Activated T-helper 1 cell treated with anti-CD3 and anti-CD28 coated beads, Interleukin-12 subunit alpha, Interleukin-12 subunit beta, Interleukin-2, Interleukin-4 antibody, amounts not matched to agents 30 ng/mL and 10 ng/mL and 1 ng/mL, durations not matched to agents 14 hours and 24 hours and 36 hours (primary cell): ENCODE measurements around the gene DGCR6L. TPM values are rescaled to one million over a fixed set of nuclear protein-coding genes. Genes with fewer than 3 reads are reported as not detected.
"Not testable (repeated sequence)": the region's sequence is repeated elsewhere in the genome, so short reads cannot be mapped to it uniquely, and the experiment has no call there.

ENCODE experiments used
- DNase-seq: peaks from one replicate; pipeline ENCODE4 v3.0.0; 2021; ENCODE audit warnings: low spot score
- H3K27ac Mint-ChIP-seq: one replicate; pipeline ENCODE4 v1.8.0; 2021; ENCODE audit warnings: mild to moderate bottlenecking, mixed read lengths
- H3K27me3 Mint-ChIP-seq: one replicate; pipeline ENCODE4 v1.8.0; 2022; ENCODE audit warnings: mild to moderate bottlenecking, moderate library complexity, mixed read lengths; ENCODE audit not compliant: insufficient read depth
- H3K36me3 Mint-ChIP-seq: one replicate; pipeline ENCODE4 v1.8.0; 2021; ENCODE audit warnings: low read depth, mixed read lengths
- H3K4me1 Mint-ChIP-seq: one replicate; pipeline ENCODE4 v1.8.0; 2021; ENCODE audit warnings: low read depth, mixed read lengths
- H3K4me3 Mint-ChIP-seq: one replicate; pipeline ENCODE4 v1.8.0; 2021; ENCODE audit warnings: mild to moderate bottlenecking, moderate library complexity, mixed read lengths
- H3K9me3 Mint-ChIP-seq: one replicate; pipeline ENCODE4 v1.8.0; 2021; ENCODE audit warnings: mixed read lengths
- intact Hi-C: fragments of 100-400 bp; cut with micrococcal nuclease; formaldehyde crosslinking; loops from one replicate; pipeline ENCODE4 v1.15.1; 2024
- total RNA-seq: library from RNA; stranded (reverse); gene quantifications from 2 replicates; pipeline ENCODE4 v1.2.3, GENCODE V29; 2022

DGCR6L gene
- 35.5 and 40.6 TPM in 2 replicates for total RNA-seq

- Mint-ChIP-seq H3K4me3 (peak within 1 kb of the TSS; percentile 92), H3K27ac (peak within 1 kb of the TSS; percentile 86), H3K4me1 (peaks cover 62% of the 10 kb centered on the region), H3K27me3 (no peaks in the 10 kb centered on the region), H3K36me3 (no peaks in the 10 kb centered on the region), H3K9me3 (no peaks in the 10 kb centered on the region)
- intact Hi-C loops, result loop anchor here (1.0 to 10.0 kb wide), 7 partner anchors 21 to 682 kb away; partner anchors contain the start of genes GNB1L, MED15, RTL10 and THAP7
- peak; percentile 97 for DNase-seq
Measured at GRCh38 chr22:20319745-20320658, at the start of gene DGCR6L. TSS of gene DGCR6L (minus strand) at chr22:20320060. CDS start at chr22:20319988, 72 bp downstream.

GRCh38 chr22:20368875-20369274, 49.0 kb upstream of the DGCR6L start:
- H3K4me3 Mint-ChIP-seq, DNase-seq, H3K9me3 Mint-ChIP-seq, H3K27ac Mint-ChIP-seq, H3K27me3 Mint-ChIP-seq, H3K36me3 Mint-ChIP-seq, intact Hi-C loops: not testable (repeated sequence)
- H3K4me1 Mint-ChIP-seq, result peaks cover 16% of the 10 kb centered on the region

GRCh38 chr22:20366841-20367240, 47.0 kb upstream of the DGCR6L start:
- H3K36me3 Mint-ChIP-seq, DNase-seq, H3K27ac Mint-ChIP-seq, H3K9me3 Mint-ChIP-seq, H3K27me3 Mint-ChIP-seq, H3K4me3 Mint-ChIP-seq, intact Hi-C loops: not testable (repeated sequence)
- peaks cover 20% of the 10 kb centered on the region for H3K4me1 Mint-ChIP-seq

GRCh38 chr22:20364335-20365260, 44.7 kb upstream of the DGCR6L start:
- not testable (repeated sequence) for H3K27ac Mint-ChIP-seq
- peaks cover 20% of the 10 kb centered on the region for H3K4me1 Mint-ChIP-seq
- H3K4me3 Mint-ChIP-seq, result peak overlapping the region; percentile 47

GRCh38 chr22:20362403-20362802, 42.5 kb upstream of the DGCR6L start:
- H3K36me3 Mint-ChIP-seq, H3K4me3 Mint-ChIP-seq, H3K9me3 Mint-ChIP-seq, DNase-seq, H3K27ac Mint-ChIP-seq, intact Hi-C loops, H3K27me3 Mint-ChIP-seq: not testable (repeated sequence)
- peaks cover 20% of the 10 kb centered on the region for H3K4me1 Mint-ChIP-seq

More at GRCh38 chr22:20364335-20365260, 44.7 kb upstream of the DGCR6L start:
- intact Hi-C loops, H3K27me3 Mint-ChIP-seq, H3K36me3 Mint-ChIP-seq, H3K9me3 Mint-ChIP-seq, DNase-seq: not testable (repeated sequence)

GRCh38 chr22:20361752-20362229, 41.9 kb upstream of the DGCR6L start:
- peaks cover 20% of the 10 kb centered on the region for H3K4me1 Mint-ChIP-seq
- H3K36me3 Mint-ChIP-seq, H3K4me3 Mint-ChIP-seq, H3K9me3 Mint-ChIP-seq, H3K27me3 Mint-ChIP-seq, H3K27ac Mint-ChIP-seq, intact Hi-C loops, DNase-seq: not testable (repeated sequence)

GRCh38 chr22:20360866-20361751, 41.2 kb upstream of the DGCR6L start:
- H3K27ac Mint-ChIP-seq, H3K27me3 Mint-ChIP-seq, H3K4me3 Mint-ChIP-seq, H3K9me3 Mint-ChIP-seq, DNase-seq, H3K36me3 Mint-ChIP-seq, intact Hi-C loops: not testable (repeated sequence)
- peaks cover 20% of the 10 kb centered on the region for H3K4me1 Mint-ChIP-seq

GRCh38 chr22:20360261-20360660, 40.4 kb upstream of the DGCR6L start:
- H3K4me1 Mint-ChIP-seq, result peaks cover 18% of the 10 kb centered on the region
- H3K9me3 Mint-ChIP-seq, H3K27ac Mint-ChIP-seq, H3K4me3 Mint-ChIP-seq, H3K36me3 Mint-ChIP-seq, intact Hi-C loops, H3K27me3 Mint-ChIP-seq, DNase-seq: not testable (repeated sequence)

- intact Hi-C loops, H3K27ac Mint-ChIP-seq, H3K9me3 Mint-ChIP-seq, DNase-seq, H3K4me1 Mint-ChIP-seq, H3K4me3 Mint-ChIP-seq, H3K36me3 Mint-ChIP-seq, H3K27me3 Mint-ChIP-seq: not testable (repeated sequence)
Measured at GRCh38 chr22:20358503-20359239, 38.8 kb upstream of the DGCR6L start.

GRCh38 chr22:20357967-20358366, 38.1 kb upstream of the DGCR6L start:
- H3K36me3 Mint-ChIP-seq, DNase-seq, H3K9me3 Mint-ChIP-seq, H3K27me3 Mint-ChIP-seq, H3K27ac Mint-ChIP-seq, intact Hi-C loops, H3K4me3 Mint-ChIP-seq, H3K4me1 Mint-ChIP-seq: not testable (repeated sequence)

GRCh38 chr22:20356906-20357305, 37.0 kb upstream of the DGCR6L start:
- intact Hi-C loops, H3K4me3 Mint-ChIP-seq, H3K36me3 Mint-ChIP-seq, H3K27me3 Mint-ChIP-seq, DNase-seq, H3K27ac Mint-ChIP-seq, H3K9me3 Mint-ChIP-seq, H3K4me1 Mint-ChIP-seq: not testable (repeated sequence)
